ENCODE data around the gene DHRS13.

DNA sequence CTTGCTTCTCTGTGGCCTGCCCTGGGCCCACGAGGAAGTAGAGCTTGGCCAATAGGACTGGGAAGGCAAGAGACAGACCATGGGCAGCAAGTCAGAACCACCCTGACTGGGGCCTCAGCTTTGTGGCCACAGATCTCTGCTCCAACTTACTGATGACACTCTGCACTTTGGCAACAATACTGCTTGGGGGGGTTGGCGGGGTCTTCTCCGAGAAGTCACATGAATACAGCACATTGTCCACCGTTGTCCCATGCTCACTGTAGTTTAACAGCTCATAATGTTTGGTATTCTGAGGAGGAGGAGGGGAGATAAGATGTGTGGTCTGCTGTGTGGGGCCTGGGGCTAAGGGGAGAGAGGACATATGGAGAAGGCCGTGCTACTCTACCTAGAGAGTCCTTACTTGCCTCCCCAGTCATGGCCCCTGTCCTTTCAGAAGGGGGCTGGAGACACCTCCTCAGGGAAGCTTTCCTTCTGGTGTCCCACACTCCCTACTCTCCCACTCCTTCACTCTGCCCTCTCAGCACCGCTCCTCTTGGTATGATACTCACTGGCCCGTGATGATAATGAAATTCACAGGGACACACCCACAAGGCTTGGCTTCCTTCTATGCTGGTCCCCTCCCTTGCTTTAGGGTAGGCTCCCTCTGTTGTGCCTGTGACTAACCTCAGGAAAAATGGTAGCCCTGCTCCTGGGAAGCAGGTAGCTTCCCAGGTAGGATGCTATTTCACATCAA is 4.0 kb upstream of the DHRS13 start:
- TF ChIP-seq ZNF274 (IDR thresholded peaks at IDR 0.05; ENCODE audit: low read depth, low read length) (no peak), YY1 (IDR thresholded peaks at IDR 0.05; ENCODE audit: insufficient read depth, insufficient read length) (no peak), SUZ12 (IDR thresholded peaks at IDR 0.05; ENCODE audit: extremely low read depth, insufficient read depth, insufficient read length) (no peak)

All from NT2/D1 (cell line).